Fibroblast of lung (primary cell): ENCODE results near the gene RALY. TPM values are rescaled to one million over a fixed set of nuclear protein-coding genes. Genes with fewer than 3 reads are reported as not detected.

Experiments used
- DNase-seq, 2 donors: peaks; one replicate each; pipeline versions ENCODE4 v3.0.0 to v3.0.0-alpha.2; 2010; ENCODE audit warnings: low read depth in 2 of 2
- H2AFZ ChIP-seq: 2 replicates; pipeline ENCODE4 v1.5.1; 2012; ENCODE audit warnings: low read length, control low read depth, inconsistent platforms
- H3K27ac ChIP-seq: 2 replicates; pipeline ENCODE4 v1.5.1; 2011; ENCODE audit warnings: low read length, control low read depth; ENCODE audit not compliant: insufficient read depth
- H3K27me3 ChIP-seq: 2 replicates; pipeline ENCODE4 v1.5.1; 2011; ENCODE audit warnings: mild to moderate bottlenecking, low read length; ENCODE audit not compliant: control insufficient read depth, insufficient read depth
- H3K36me3 ChIP-seq: 2 replicates; pipeline ENCODE4 v1.5.1; 2011; ENCODE audit warnings: low read length; ENCODE audit not compliant: control insufficient read depth, insufficient read depth
- H3K4me1 ChIP-seq: 2 replicates; pipeline ENCODE4 v1.5.1; 2011; ENCODE audit warnings: low read length; ENCODE audit not compliant: control insufficient read depth, insufficient read depth; ENCODE audit errors: extremely low read depth
- H3K4me2 ChIP-seq: 2 replicates; pipeline ENCODE4 v1.5.1; 2011; ENCODE audit warnings: low read length, control low read depth; ENCODE audit not compliant: insufficient read depth; ENCODE audit errors: extremely low read depth
- H3K4me3 ChIP-seq, 4 experiments: fragments of 200-600 bp in 1 of 4; sonication (generic) in 1 of 4; replicated peaks in 1 of 4; 2 replicates each; pipeline ENCODE4 v1.5.1; 2011 to 2016; ENCODE audit warnings: low read length in 4 of 4, low read depth in 3 of 4, mild to moderate bottlenecking in 3 of 4, control low read depth in 2 of 4, inconsistent platforms in 1 of 4, mixed read lengths in 1 of 4; ENCODE audit not compliant: insufficient read depth in 1 of 4; ENCODE audit errors: control extremely low read depth in 1 of 4
- H3K79me2 ChIP-seq: 2 replicates; pipeline ENCODE4 v1.5.1; 2012; ENCODE audit warnings: mild to moderate bottlenecking, low read length, inconsistent platforms; ENCODE audit not compliant: control insufficient read depth, insufficient read depth
- H3K9ac ChIP-seq: 2 replicates; pipeline ENCODE4 v1.5.1; 2011; ENCODE audit warnings: mild to moderate bottlenecking, low read length, control low read depth; ENCODE audit not compliant: insufficient read depth
- H3K9me3 ChIP-seq: 2 replicates; pipeline ENCODE4 v1.5.1; 2012; ENCODE audit warnings: low read depth, low read length; ENCODE audit not compliant: control insufficient read depth, insufficient read depth
- H4K20me1 ChIP-seq: 2 replicates; pipeline ENCODE4 v1.5.1; 2011; ENCODE audit warnings: low read length; ENCODE audit not compliant: control insufficient read depth, insufficient read depth; ENCODE audit errors: extremely low read depth
- EZH2 ChIP-seq: IDR thresholded peaks from 2 replicates; pipeline ENCODE4 v1.5.1; 2012; ENCODE audit warnings: low read length, control low read depth, mild to moderate bottlenecking; ENCODE audit errors: missing control alignments
- polyA plus RNA-seq, 2 donors: library from polyadenylated mRNA; depleted of rRNA in 1 of 2; stranded (reverse) in 1 of 2; unstranded in 1 of 2; fragments of >200 nt; gene quantifications; 2 replicates each; pipeline ENCODE4 v1.2.1, GENCODE V29; 2011 to 2012; ENCODE audit warnings: missing spikeins in 1 of 2
- total RNA-seq: library from RNA; depleted of rRNA; stranded (reverse); fragments of >200 nt; gene quantifications from 2 replicates; pipeline ENCODE4 v1.2.1, GENCODE V29; 2014
- TF ChIP-seq, protein P1 (sequence below), 2 donors: IDR thresholded peaks in 1 of 2; conservative IDR thresholded peaks in 1 of 2; 1 replicate in 1 of 2; 2 replicates in 1 of 2; pipeline ENCODE4 v1.5.1; 2011 to 2012; ENCODE audit warnings: low read length in 2 of 2, control low read depth in 1 of 2, inconsistent platforms in 1 of 2, low read depth in 1 of 2, mild to moderate bottlenecking in 1 of 2

RALY gene
- total and polyA plus RNA-seq, 2 donors (not counting 1 experiment from before 2014, with no cell fraction given) = 54.5 to 57.1 TPM

DNA sequence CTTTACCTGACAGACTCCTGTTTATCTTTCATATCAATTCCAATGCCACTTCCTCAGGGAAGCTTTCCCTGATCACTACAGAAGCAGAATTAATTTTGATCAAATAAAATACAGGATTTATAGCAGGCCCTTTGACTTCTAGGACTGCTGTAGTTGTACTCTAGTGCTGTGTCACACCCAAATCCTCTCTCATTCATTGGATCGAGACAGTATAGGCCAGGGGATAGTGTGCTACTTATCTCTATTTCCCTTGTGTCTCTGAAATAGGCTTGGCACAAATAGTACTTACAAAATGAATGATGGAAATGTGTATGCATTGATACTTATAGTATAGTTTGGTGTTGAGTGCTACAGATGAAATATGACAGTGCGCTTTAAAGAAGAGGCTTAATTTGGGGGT is 19.8 kb downstream of the RALY start:
- Histone ChIP-seq H3K4me2 (no peak overlapping the region), H3K36me3 (no peaks in the 10 kb centered on the region), H4K20me1 (peaks cover 6% of the 10 kb centered on the region), H3K9ac (no peak overlapping the region), H3K9me3 (no peaks in the 10 kb centered on the region), H3K27me3 (no peaks in the 10 kb centered on the region), H3K4me3 (no peak overlapping the region), H3K27ac (no peak overlapping the region), H2AFZ (no peak overlapping the region), H3K4me1 (peaks cover 12% of the 10 kb centered on the region), H3K79me2 (peaks cover 72% of the 10 kb centered on the region)
- no peak for DNase-seq
- TF ChIP-seq, protein P1, sequence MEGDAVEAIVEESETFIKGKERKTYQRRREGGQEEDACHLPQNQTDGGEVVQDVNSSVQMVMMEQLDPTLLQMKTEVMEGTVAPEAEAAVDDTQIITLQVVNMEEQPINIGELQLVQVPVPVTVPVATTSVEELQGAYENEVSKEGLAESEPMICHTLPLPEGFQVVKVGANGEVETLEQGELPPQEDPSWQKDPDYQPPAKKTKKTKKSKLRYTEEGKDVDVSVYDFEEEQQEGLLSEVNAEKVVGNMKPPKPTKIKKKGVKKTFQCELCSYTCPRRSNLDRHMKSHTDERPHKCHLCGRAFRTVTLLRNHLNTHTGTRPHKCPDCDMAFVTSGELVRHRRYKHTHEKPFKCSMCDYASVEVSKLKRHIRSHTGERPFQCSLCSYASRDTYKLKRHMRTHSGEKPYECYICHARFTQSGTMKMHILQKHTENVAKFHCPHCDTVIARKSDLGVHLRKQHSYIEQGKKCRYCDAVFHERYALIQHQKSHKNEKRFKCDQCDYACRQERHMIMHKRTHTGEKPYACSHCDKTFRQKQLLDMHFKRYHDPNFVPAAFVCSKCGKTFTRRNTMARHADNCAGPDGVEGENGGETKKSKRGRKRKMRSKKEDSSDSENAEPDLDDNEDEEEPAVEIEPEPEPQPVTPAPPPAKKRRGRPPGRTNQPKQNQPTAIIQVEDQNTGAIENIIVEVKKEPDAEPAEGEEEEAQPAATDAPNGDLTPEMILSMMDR (conservative IDR thresholded peaks at IDR 0.05 in 1 of 2, IDR thresholded peaks at IDR 0.05 in 1 of 2; ENCODE audit: low read depth in 1 of 2, low read length in 2 of 2) = no peak
- TF ChIP-seq EZH2 = no peak

DNA sequence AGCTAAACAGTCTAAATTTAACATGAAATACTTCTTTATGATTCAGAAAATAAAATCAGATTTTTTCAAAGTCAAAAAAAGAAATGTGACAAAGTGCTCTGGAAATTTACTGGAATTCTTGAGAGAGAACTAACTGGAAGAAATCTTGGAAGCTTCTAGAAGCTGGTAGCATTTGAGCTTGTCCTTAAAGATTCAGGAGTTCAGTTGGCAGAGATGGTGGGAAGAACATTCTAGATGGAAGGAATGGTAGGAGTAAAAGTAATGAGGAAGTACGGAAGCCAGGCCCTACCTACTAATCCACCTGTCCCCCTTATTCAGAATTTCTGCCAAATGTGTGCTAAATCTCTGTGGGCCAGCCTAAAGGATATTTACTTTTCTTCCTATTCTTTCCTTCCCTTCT is 21.2 kb downstream of the RALY start:
- no peak overlapping the region for H3K27ac ChIP-seq
- H3K79me2 ChIP-seq = peaks cover 70% of the 10 kb centered on the region
- H4K20me1 ChIP-seq = peaks cover 6% of the 10 kb centered on the region
- H3K9ac ChIP-seq = no peak overlapping the region
- H3K4me3 ChIP-seq = no peak overlapping the region
- TF ChIP-seq EZH2 = no peak
- TF ChIP-seq, protein P1 (conservative IDR thresholded peaks at IDR 0.05 in 1 of 2, IDR thresholded peaks at IDR 0.05 in 1 of 2; ENCODE audit: low read depth in 1 of 2, low read length in 2 of 2) = no peak
- no peaks in the 10 kb centered on the region for H3K9me3 ChIP-seq
- no peak overlapping the region for H2AFZ ChIP-seq
- no peak overlapping the region for H3K4me2 ChIP-seq
- DNase-seq = no peak
- H3K27me3 ChIP-seq = no peaks in the 10 kb centered on the region
- peaks cover 12% of the 10 kb centered on the region for H3K4me1 ChIP-seq
- no peaks in the 10 kb centered on the region for H3K36me3 ChIP-seq

DNA sequence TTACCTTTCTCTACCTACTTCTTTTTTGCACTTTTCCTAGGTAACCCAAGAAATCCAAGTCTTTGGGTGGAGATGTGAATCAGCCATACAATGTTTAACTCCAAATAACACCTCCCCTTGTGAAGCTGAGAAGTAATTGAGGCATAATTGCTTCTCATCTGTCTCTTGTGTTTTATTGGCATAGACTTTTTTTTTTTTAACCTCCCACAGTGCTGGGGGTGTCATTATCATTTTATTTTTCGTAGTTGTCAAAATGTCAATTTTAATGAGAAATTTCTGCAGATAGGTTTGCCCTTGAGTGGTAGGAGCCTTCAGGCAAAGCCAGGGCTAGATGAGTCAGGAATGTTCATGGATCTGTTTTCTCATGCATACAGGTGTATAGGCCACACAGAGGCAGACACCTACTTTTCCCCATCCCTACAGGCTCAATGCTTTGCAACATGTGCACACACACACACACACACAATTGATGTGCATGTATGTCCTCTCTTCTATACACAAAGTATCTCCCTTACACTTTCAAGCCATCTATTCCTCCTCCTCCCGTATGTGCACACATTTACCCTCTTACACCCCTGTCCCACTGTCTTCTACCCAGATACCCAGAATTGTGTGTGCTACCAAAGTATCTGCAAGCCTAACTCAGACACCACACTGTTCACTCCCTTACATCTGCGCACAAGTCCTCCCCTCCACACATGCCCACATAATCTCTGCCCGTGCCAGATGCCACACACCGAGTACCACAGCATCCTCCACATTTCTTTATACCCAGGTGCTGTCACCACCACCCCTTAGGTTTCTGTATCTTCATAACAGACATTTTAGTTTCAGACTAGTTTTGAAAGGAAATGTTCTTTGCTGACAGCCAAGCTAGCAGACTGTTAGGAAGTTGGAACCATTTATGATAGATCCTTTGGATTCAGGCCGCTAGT is 22.0 kb downstream of the RALY start:
- TF ChIP-seq, protein P1 (conservative IDR thresholded peaks at IDR 0.05 in 1 of 2, IDR thresholded peaks at IDR 0.05 in 1 of 2; ENCODE audit: low read depth in 1 of 2, low read length in 2 of 2) = no peak
- TF ChIP-seq EZH2 = no peak
- H4K20me1 ChIP-seq = peaks cover 6% of the 10 kb centered on the region
- H3K4me2 ChIP-seq = no peak overlapping the region
- peaks cover 12% of the 10 kb centered on the region for H3K4me1 ChIP-seq
- H3K4me3 ChIP-seq = no peak overlapping the region
- H2AFZ ChIP-seq = no peak overlapping the region
- DNase-seq = no peak
- no peak overlapping the region for H3K27ac ChIP-seq
- H3K27me3 ChIP-seq = no peaks in the 10 kb centered on the region
- H3K36me3 ChIP-seq = no peaks in the 10 kb centered on the region
- no peak overlapping the region for H3K9ac ChIP-seq
- no peaks in the 10 kb centered on the region for H3K9me3 ChIP-seq
- H3K79me2 ChIP-seq = peaks cover 68% of the 10 kb centered on the region
